ENCODE results near the gene SEC24C. TPM values are rescaled to one million over a fixed set of nuclear protein-coding genes. Genes with fewer than 3 reads are reported as not detected.
"Not testable (repeated sequence)": the region's sequence is repeated elsewhere in the genome, so short reads cannot be mapped to it uniquely, and the experiment has no call there.

Gene SEC24C
- total and polyA plus RNA-seq, 2 of the 4 experiments (the other 2 are of a cell fraction) = 74.2 to 88.9 TPM

DNA sequence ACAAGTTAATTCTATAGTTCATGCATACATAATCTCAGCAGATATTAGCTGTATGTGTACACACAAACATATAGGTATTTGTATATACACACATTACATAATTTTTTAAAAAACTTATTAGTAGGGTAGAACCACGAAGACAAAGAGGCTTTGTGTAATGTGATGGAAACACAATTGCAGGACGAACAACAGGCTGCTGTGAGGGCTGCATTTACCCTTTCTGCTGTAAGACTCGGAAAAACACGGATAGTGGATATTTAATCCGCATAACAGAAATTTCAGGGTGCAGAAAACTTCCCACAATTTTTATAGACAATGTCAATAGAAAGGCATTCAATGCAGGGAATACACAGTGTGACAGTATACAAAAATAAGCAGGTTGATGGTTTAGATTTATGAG, 32.5 kb upstream of the SEC24C start:
- H3K9me1 ChIP-seq (ENCODE audit: insufficient read depth, low read length); H4K91ac ChIP-seq (ENCODE audit: insufficient read depth, low read depth, low read length); H2BK120ac ChIP-seq (ENCODE audit: low read depth, low read length); DNase-seq; H3K9me3 ChIP-seq (ENCODE audit: control insufficient read depth, insufficient read depth, low read length); H4K20me1 ChIP-seq (ENCODE audit: insufficient read depth, low read length); H2AK9ac ChIP-seq (replicated peaks; ENCODE audit: low read depth, low read length, poor library complexity); H3K56ac ChIP-seq (ENCODE audit: extremely low read depth, insufficient read depth, low read length); H3K27ac ChIP-seq (ENCODE audit: insufficient read depth, low read length); BruUV-seq (replicated peaks); in situ Hi-C loops (cut with MboI; ENCODE audit: low sequenced_read_pairs); H4K8ac ChIP-seq (ENCODE audit: low read depth in 2 of 2, low read length in 2 of 2); H3K9ac ChIP-seq (ENCODE audit: low read depth, low read length); H3K4me1 ChIP-seq (ENCODE audit: control insufficient read depth, insufficient read depth, low read length); H3K14ac ChIP-seq (replicated peaks; ENCODE audit: low read depth, low read length); H3K18ac ChIP-seq (ENCODE audit: low read depth, low read length); ATAC-seq (ENCODE audit: low read depth); intact Hi-C loops (cut with micrococcal nuclease); H3K79me1 ChIP-seq (ENCODE audit: low read depth in 1 of 2, low read length in 2 of 2); H2BK20ac ChIP-seq (ENCODE audit: low read depth, low read length); H3K4ac ChIP-seq (ENCODE audit: low read depth, low read length); dilution Hi-C loops (cut with HindIII; ENCODE audit: low sequenced_read_pairs, unreplicated experiment); H3K23ac ChIP-seq (ENCODE audit: low read depth, low read length); H3K27me3 ChIP-seq (ENCODE audit: control insufficient read depth, insufficient read depth, low read length); H3K4me3 ChIP-seq (ENCODE audit: insufficient read depth, low read depth, low read length); H2BK15ac ChIP-seq (ENCODE audit: low read depth, low read length); H2AFZ ChIP-seq (replicated peaks; ENCODE audit: low read length, poor library complexity); H3K4me2 ChIP-seq (ENCODE audit: low read depth, low read length); H2AK5ac ChIP-seq (ENCODE audit: low read depth, low read length); CTCF ChIA-PET; H4K5ac ChIP-seq (ENCODE audit: low read depth, low read length); H2BK5ac ChIP-seq (ENCODE audit: low read depth, low read length, poor library complexity, severe bottlenecking): not testable (repeated sequence)
- H3K36me3 ChIP-seq (ENCODE audit: control insufficient read depth, insufficient read depth, low read length) = peaks cover 13% of the 10 kb centered on the region
- no CpG with 5 or more reads among the region's 5 CpGs for WGBS, 2 experiments (ENCODE audit: extremely low coverage in 2 of 2, insufficient read length in 1 of 2)
- POLR2A ChIA-PET (ENCODE audit: unreplicated experiment) = interaction anchor here (0.7 kb wide), 1 partner anchor 215 kb away, joined by 4 read pairs; no protein-coding TSS in a partner anchor

DNA sequence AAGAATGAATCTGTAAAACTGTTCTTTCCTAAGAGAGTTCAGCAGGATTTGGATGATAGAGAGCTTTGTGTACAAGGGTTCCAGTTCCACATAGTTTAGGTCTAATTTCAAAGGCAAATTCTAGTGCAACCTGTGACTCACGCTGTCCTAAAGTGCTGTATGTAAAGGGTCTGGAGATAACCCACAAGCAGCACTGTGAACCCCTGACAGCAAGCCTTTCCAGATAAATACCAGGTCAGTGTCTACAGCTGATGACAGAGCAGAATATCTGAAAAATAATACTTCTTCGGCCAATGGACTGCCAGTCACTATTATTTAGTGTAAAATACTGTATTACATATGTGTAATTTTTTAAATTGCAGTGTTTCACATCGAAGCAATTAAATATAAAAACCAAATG, 30.3 kb upstream of the SEC24C start:
- H2BK20ac ChIP-seq (ENCODE audit: low read depth, low read length); H3K9me1 ChIP-seq (ENCODE audit: insufficient read depth, low read length); H2AFZ ChIP-seq (replicated peaks; ENCODE audit: low read length, poor library complexity); H3K27ac ChIP-seq (ENCODE audit: insufficient read depth, low read length); H2AK5ac ChIP-seq (ENCODE audit: low read depth, low read length); H2AK9ac ChIP-seq (replicated peaks; ENCODE audit: low read depth, low read length, poor library complexity); H3K4ac ChIP-seq (ENCODE audit: low read depth, low read length); H2BK5ac ChIP-seq (ENCODE audit: low read depth, low read length, poor library complexity, severe bottlenecking); H3K9me3 ChIP-seq (ENCODE audit: control insufficient read depth, insufficient read depth, low read length); H3K18ac ChIP-seq (ENCODE audit: low read depth, low read length); BruUV-seq (replicated peaks); POLR2A ChIA-PET (ENCODE audit: unreplicated experiment); H4K8ac ChIP-seq (ENCODE audit: low read depth in 2 of 2, low read length in 2 of 2); H2BK120ac ChIP-seq (ENCODE audit: low read depth, low read length); H3K4me3 ChIP-seq (ENCODE audit: insufficient read depth, low read depth, low read length); H3K4me1 ChIP-seq (ENCODE audit: control insufficient read depth, insufficient read depth, low read length); H4K5ac ChIP-seq (ENCODE audit: low read depth, low read length); H3K23ac ChIP-seq (ENCODE audit: low read depth, low read length); intact Hi-C loops (cut with micrococcal nuclease); H3K4me2 ChIP-seq (ENCODE audit: low read depth, low read length); H3K56ac ChIP-seq (ENCODE audit: extremely low read depth, insufficient read depth, low read length); dilution Hi-C loops (cut with HindIII; ENCODE audit: low sequenced_read_pairs, unreplicated experiment); H4K20me1 ChIP-seq (ENCODE audit: insufficient read depth, low read length); H3K14ac ChIP-seq (replicated peaks; ENCODE audit: low read depth, low read length); H4K91ac ChIP-seq (ENCODE audit: insufficient read depth, low read depth, low read length); H3K9ac ChIP-seq (ENCODE audit: low read depth, low read length); in situ Hi-C loops (cut with MboI; ENCODE audit: low sequenced_read_pairs); CTCF ChIA-PET; H3K79me1 ChIP-seq (ENCODE audit: low read depth in 1 of 2, low read length in 2 of 2); H3K27me3 ChIP-seq (ENCODE audit: control insufficient read depth, insufficient read depth, low read length); H2BK15ac ChIP-seq (ENCODE audit: low read depth, low read length): not testable (repeated sequence)
- DNase-seq (peak; percentile 29), ATAC-seq (ENCODE audit: low read depth) (peak; percentile 68)
- no CpG with 5 or more reads among the region's 3 CpGs for WGBS, 2 experiments (ENCODE audit: extremely low coverage in 2 of 2, insufficient read length in 1 of 2)
- peaks cover 18% of the 10 kb centered on the region for H3K36me3 ChIP-seq (ENCODE audit: control insufficient read depth, insufficient read depth, low read length)

Measured in IMR-90 (cell line).